Breast epithelium (tissue), 4 donors: ENCODE results near the gene FOCAD. TPM values are rescaled to one million over a fixed set of nuclear protein-coding genes. Genes with fewer than 3 reads are reported as not detected.

ENCODE experiments used
- DNase-seq, 2 donors: peaks; one replicate each; pipeline ENCODE4 v3.0.0-alpha.2; 2019; ENCODE audit warnings: low spot score in 2 of 2
- H3K27ac ChIP-seq, 2 donors: fragments of 200-600 bp; sonication (generic) in 1 of 2; one replicate each; pipeline ENCODE4 v1.5.1; 2016 to 2019; ENCODE audit warnings: mild to moderate bottlenecking in 1 of 2
- H3K27me3 ChIP-seq, 2 donors: fragments of 200-600 bp; sonication (generic) in 1 of 2; one replicate each; pipeline versions ENCODE4 v1.5.1 to v1.6.0; 2017 to 2019; ENCODE audit warnings: control low read depth in 1 of 2, mild to moderate bottlenecking in 1 of 2
- H3K36me3 ChIP-seq: fragments of 200-600 bp; one replicate; pipeline ENCODE4 v1.5.1; 2019
- H3K4me1 ChIP-seq, 2 donors: fragments of 200-600 bp; sonication (generic); one replicate each; pipeline ENCODE4 v1.5.1; 2016 to 2019; ENCODE audit warnings: control low read depth in 1 of 2
- H3K4me3 ChIP-seq, 3 donors: fragments of 200-600 bp; sonication (generic); 1 replicate in 2 of 3; 2 replicates in 1 of 3; pipeline ENCODE4 v1.5.1; 2016 to 2019; ENCODE audit warnings: mild to moderate bottlenecking in 3 of 3, moderate library complexity in 2 of 3
- H3K9me3 ChIP-seq, 2 donors: fragments of 200-600 bp; sonication (generic) in 1 of 2; one replicate each; pipeline ENCODE4 v1.5.1; 2016 to 2019; ENCODE audit warnings: control low read depth in 1 of 2
- POLR2A ChIP-seq: fragments of 450-650 bp; IDR thresholded peaks from one replicate; pipeline ENCODE4 v1.6.1; 2016; ENCODE audit warnings: antibody characterized with exemption, mild to moderate bottlenecking, moderate library complexity
- POLR2AphosphoS5 ChIP-seq, 3 donors: sonication (generic); formaldehyde crosslinking; IDR thresholded peaks; one replicate each; pipeline ENCODE4 v1.6.1; 2017; ENCODE audit warnings: antibody characterized with exemption in 3 of 3
- intact Hi-C: fragments of 100-400 bp; cut with DNase I; formaldehyde crosslinking; loops from one replicate; pipeline ENCODE4 v1.15.1; 2023; ENCODE audit warnings: low total_unique reads
- total RNA-seq, 3 donors: library from RNA; depleted of rRNA; stranded (reverse); fragments of >200 nt; gene quantifications; one replicate each; pipeline ENCODE4 v1.1.0, GENCODE V29; 2016
- TF ChIP-seq, protein P1 (sequence below), 3 donors: fragments of 450-650 bp; IDR thresholded peaks; one replicate each; pipeline ENCODE4 v1.5.1; 2016 to 2017; ENCODE audit warnings: antibody characterized with exemption in 3 of 3, mild to moderate bottlenecking in 3 of 3, moderate library complexity in 3 of 3

Gene FOCAD
- total RNA-seq, 3 donors from 2014 or later: 23.4 to 48.1 (median 36.7) TPM

DNA sequence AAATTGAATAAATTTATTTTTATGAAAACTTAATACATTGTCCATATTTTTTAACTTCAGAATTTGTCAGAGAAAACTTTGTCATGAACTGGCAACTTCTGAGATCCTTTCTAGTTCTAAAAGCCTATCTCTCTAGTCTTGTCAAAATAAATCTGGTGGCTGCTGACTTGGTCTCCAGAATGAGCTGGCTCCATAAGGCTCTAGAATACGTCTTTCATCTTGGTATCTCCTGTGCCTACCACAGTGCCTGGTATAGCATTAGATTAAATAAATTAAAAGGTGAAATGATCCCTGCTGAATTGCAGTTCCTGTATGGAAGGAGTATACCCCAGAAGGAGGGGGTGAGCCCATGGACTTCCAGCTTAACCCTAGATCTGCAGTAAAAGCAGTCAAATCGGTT lies 2.6 kb upstream of the FOCAD start:
- Histone ChIP-seq H3K4me1 (no peaks in the 10 kb centered on the region), H3K27ac (no peak overlapping the region), H3K36me3 (no peaks in the 10 kb centered on the region), H3K27me3 (no peaks in the 10 kb centered on the region), H3K9me3 (no peaks in the 10 kb centered on the region), H3K4me3 (no peak overlapping the region)
- TF ChIP-seq POLR2A: no peak
- no peak for TF ChIP-seq POLR2AphosphoS5 (IDR thresholded peaks at IDR 0.05)
- TF ChIP-seq, protein P1, sequence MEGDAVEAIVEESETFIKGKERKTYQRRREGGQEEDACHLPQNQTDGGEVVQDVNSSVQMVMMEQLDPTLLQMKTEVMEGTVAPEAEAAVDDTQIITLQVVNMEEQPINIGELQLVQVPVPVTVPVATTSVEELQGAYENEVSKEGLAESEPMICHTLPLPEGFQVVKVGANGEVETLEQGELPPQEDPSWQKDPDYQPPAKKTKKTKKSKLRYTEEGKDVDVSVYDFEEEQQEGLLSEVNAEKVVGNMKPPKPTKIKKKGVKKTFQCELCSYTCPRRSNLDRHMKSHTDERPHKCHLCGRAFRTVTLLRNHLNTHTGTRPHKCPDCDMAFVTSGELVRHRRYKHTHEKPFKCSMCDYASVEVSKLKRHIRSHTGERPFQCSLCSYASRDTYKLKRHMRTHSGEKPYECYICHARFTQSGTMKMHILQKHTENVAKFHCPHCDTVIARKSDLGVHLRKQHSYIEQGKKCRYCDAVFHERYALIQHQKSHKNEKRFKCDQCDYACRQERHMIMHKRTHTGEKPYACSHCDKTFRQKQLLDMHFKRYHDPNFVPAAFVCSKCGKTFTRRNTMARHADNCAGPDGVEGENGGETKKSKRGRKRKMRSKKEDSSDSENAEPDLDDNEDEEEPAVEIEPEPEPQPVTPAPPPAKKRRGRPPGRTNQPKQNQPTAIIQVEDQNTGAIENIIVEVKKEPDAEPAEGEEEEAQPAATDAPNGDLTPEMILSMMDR (IDR thresholded peaks at IDR 0.05): no peak
- intact Hi-C loops: no loop called here
- DNase-seq: no peak

GRCh38 chr9:20683351-20684034 lies 566 bp upstream of the FOCAD start:
- no peak for TF ChIP-seq POLR2A
- TF ChIP-seq POLR2AphosphoS5 (IDR thresholded peaks at IDR 0.05): peak in 2 of 3 donors; percentile 16 to 54
- intact Hi-C loops: no loop called here
- Histone ChIP-seq H3K4me3 (peak overlapping the region; percentile 73 to 84 (median 82)), H3K4me1 (no peaks in the 10 kb centered on the region), H3K27me3 (no peaks in the 10 kb centered on the region), H3K27ac (peak overlapping the region; percentile 82 to 93), H3K9me3 (no peaks in the 10 kb centered on the region), H3K36me3 (no peaks in the 10 kb centered on the region)
- DNase-seq: peak in 1 of 2 donors; percentile 51

DNA sequence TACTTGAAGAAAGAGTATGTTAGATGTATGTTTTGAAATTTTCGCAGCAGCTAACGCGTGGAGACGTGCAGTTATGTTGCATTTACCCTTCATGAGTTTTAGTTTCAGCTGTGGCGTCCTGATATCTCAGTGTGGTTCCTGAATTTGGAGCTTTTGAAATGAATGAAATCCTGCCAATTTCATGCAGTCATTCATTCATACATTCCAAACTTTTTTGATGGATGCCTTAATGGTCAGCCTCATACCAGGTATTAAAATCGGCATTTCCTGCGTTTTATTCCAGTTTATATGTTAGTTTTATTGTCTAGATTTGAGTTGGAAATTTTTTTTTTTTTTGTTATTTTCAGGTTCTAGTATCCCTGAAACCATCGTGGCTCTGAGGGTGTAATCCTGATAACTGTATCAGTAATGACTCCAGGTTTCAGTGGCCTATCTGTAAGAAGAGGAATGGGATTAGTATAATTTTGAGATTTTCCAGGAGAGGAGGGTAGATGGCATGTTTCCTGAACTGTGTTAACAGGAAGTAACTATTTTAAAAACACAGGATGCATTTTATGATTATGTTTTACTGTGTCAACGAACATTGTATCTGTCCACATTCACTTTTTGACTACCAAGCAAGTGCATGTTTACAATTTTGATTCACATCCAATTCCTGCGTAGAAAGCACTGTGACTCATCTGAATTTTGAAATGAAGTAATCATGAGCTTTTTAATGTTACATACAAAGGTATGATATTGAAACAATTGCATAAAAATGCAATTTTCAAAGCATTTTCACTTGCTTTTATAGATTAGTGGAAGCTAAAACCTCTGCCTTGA lies 1.0 kb downstream of the FOCAD start:
- intact Hi-C loops: no loop called here
- no peak for DNase-seq
- H3K9me3 ChIP-seq: no peaks in the 10 kb centered on the region
- TF ChIP-seq, protein P1 (IDR thresholded peaks at IDR 0.05): no peak
- TF ChIP-seq POLR2AphosphoS5 (IDR thresholded peaks at IDR 0.05) (no peak), POLR2A (no peak)
- H3K4me3 ChIP-seq: peak overlapping the region; percentile 73 to 84 (median 82)
- H3K4me1 ChIP-seq: no peaks in the 10 kb centered on the region
- H3K27ac ChIP-seq: peak overlapping the region; percentile 82 to 93
- no peaks in the 10 kb centered on the region for H3K36me3 ChIP-seq
- no peaks in the 10 kb centered on the region for H3K27me3 ChIP-seq

DNA sequence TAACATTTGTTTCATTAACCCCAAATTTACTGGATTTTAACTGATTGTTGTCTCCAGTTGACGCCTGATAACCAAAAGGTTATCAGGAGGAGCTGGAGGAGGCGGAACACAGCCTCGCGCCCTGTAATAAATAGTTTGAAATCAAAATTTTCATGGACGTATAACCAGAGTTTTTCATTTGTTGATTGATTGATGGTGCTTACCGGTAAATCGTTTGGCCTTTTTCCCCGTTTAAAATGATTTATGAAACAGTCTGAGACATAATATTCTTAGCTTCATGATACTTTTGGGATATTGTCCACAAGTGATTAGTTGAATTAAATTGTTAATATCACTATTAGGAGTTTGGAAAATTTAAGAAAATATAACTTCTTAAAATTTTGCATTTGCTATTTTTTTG lies 1.7 kb downstream of the FOCAD start:
- no peaks in the 10 kb centered on the region for H3K4me1 ChIP-seq
- peak overlapping the region in 1 of 3 donors; percentile 73 for H3K4me3 ChIP-seq
- H3K27ac ChIP-seq: peak overlapping the region; percentile 82 to 93
- no peaks in the 10 kb centered on the region for H3K9me3 ChIP-seq
- no peak for DNase-seq
- H3K27me3 ChIP-seq: no peaks in the 10 kb centered on the region
- TF ChIP-seq POLR2AphosphoS5 (IDR thresholded peaks at IDR 0.05): no peak
- no peaks in the 10 kb centered on the region for H3K36me3 ChIP-seq
- intact Hi-C loops: no loop called here

DNA sequence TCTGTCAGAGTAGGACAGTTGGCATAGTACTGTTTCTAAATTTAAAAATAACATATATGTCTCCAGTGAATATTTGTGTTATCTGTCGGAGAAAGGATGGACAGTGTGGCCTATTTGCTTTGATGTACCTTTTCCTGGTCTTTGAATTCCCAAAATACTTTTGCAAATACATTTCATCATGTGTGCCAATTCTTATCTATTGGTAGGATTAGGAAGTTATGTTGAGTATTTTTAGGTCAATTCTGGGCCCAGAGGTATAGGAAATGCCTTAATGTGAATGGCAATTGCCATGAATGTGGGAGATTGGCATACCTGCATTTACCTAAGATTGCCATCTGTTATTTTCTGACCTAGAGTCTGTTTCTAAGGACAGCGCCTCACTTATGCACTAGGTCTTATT lies 5.8 kb downstream of the FOCAD start:
- Histone ChIP-seq H3K4me3 (no peak overlapping the region), H3K27ac (no peak overlapping the region), H3K9me3 (no peaks in the 10 kb centered on the region), H3K36me3 (no peaks in the 10 kb centered on the region), H3K4me1 (no peaks in the 10 kb centered on the region), H3K27me3 (no peaks in the 10 kb centered on the region)
- DNase-seq: no peak
- TF ChIP-seq POLR2A: no peak
- intact Hi-C loops: no loop called here

DNA sequence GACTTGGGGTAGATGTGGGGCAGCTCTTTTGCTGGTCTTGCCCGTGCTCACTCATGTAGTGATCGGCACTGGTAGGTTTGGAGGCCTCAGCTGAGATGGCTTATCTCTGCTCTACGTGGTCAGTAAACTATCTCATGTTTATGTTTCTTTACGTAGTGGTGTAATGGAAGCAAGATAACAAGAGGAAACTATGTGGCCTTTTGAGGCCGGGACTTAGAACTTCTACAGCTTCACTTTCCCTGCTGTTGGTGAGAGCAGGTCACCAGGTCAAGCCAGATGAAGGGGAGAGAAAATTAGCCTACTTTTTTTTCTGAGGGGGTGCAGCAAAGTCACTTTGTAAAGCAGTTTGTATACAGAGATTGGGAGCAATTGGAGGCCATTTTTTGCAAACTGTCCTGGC lies 8.5 kb downstream of the FOCAD start:
- Histone ChIP-seq H3K4me3 (no peak overlapping the region), H3K27ac (no peak overlapping the region), H3K27me3 (no peaks in the 10 kb centered on the region), H3K4me1 (no peaks in the 10 kb centered on the region), H3K9me3 (no peaks in the 10 kb centered on the region), H3K36me3 (no peaks in the 10 kb centered on the region)
- DNase-seq: no peak
- intact Hi-C loops: no loop called here
- TF ChIP-seq POLR2AphosphoS5 (IDR thresholded peaks at IDR 0.05): no peak
- TF ChIP-seq POLR2A: no peak
- TF ChIP-seq, protein P1 (IDR thresholded peaks at IDR 0.05): no peak
